Fibroblast of lung (primary cell): Measurements from ENCODE around the gene GRID1. TPM values are rescaled to one million over a fixed set of nuclear protein-coding genes. Genes with fewer than 3 reads are reported as not detected.

Source experiments
- DNase-seq, 2 donors: peaks; one replicate each; pipeline versions ENCODE4 v3.0.0 to v3.0.0-alpha.2; 2010; ENCODE audit warnings: low read depth in 2 of 2
- H2AFZ ChIP-seq: 2 replicates; pipeline ENCODE4 v1.5.1; 2012; ENCODE audit warnings: low read length, control low read depth, inconsistent platforms
- H3K27ac ChIP-seq: 2 replicates; pipeline ENCODE4 v1.5.1; 2011; ENCODE audit warnings: low read length, control low read depth; ENCODE audit not compliant: insufficient read depth
- H3K27me3 ChIP-seq: 2 replicates; pipeline ENCODE4 v1.5.1; 2011; ENCODE audit warnings: mild to moderate bottlenecking, low read length; ENCODE audit not compliant: control insufficient read depth, insufficient read depth
- H3K36me3 ChIP-seq: 2 replicates; pipeline ENCODE4 v1.5.1; 2011; ENCODE audit warnings: low read length; ENCODE audit not compliant: control insufficient read depth, insufficient read depth
- H3K4me1 ChIP-seq: 2 replicates; pipeline ENCODE4 v1.5.1; 2011; ENCODE audit warnings: low read length; ENCODE audit not compliant: control insufficient read depth, insufficient read depth; ENCODE audit errors: extremely low read depth
- H3K4me2 ChIP-seq: 2 replicates; pipeline ENCODE4 v1.5.1; 2011; ENCODE audit warnings: low read length, control low read depth; ENCODE audit not compliant: insufficient read depth; ENCODE audit errors: extremely low read depth
- H3K4me3 ChIP-seq, 4 experiments: fragments of 200-600 bp in 1 of 4; sonication (generic) in 1 of 4; replicated peaks in 1 of 4; 2 replicates each; pipeline ENCODE4 v1.5.1; 2011 to 2016; ENCODE audit warnings: low read length in 4 of 4, low read depth in 3 of 4, mild to moderate bottlenecking in 3 of 4, control low read depth in 2 of 4, inconsistent platforms in 1 of 4, mixed read lengths in 1 of 4; ENCODE audit not compliant: insufficient read depth in 1 of 4; ENCODE audit errors: control extremely low read depth in 1 of 4
- H3K79me2 ChIP-seq: 2 replicates; pipeline ENCODE4 v1.5.1; 2012; ENCODE audit warnings: mild to moderate bottlenecking, low read length, inconsistent platforms; ENCODE audit not compliant: control insufficient read depth, insufficient read depth
- H3K9ac ChIP-seq: 2 replicates; pipeline ENCODE4 v1.5.1; 2011; ENCODE audit warnings: mild to moderate bottlenecking, low read length, control low read depth; ENCODE audit not compliant: insufficient read depth
- H3K9me3 ChIP-seq: 2 replicates; pipeline ENCODE4 v1.5.1; 2012; ENCODE audit warnings: low read depth, low read length; ENCODE audit not compliant: control insufficient read depth, insufficient read depth
- H4K20me1 ChIP-seq: 2 replicates; pipeline ENCODE4 v1.5.1; 2011; ENCODE audit warnings: low read length; ENCODE audit not compliant: control insufficient read depth, insufficient read depth; ENCODE audit errors: extremely low read depth
- CTCF ChIP-seq, 2 donors: IDR thresholded peaks in 1 of 2; conservative IDR thresholded peaks in 1 of 2; 1 replicate in 1 of 2; 2 replicates in 1 of 2; pipeline ENCODE4 v1.5.1; 2011 to 2012; ENCODE audit warnings: low read length in 2 of 2, control low read depth in 1 of 2, inconsistent platforms in 1 of 2, low read depth in 1 of 2, mild to moderate bottlenecking in 1 of 2
- EZH2 ChIP-seq: IDR thresholded peaks from 2 replicates; pipeline ENCODE4 v1.5.1; 2012; ENCODE audit warnings: low read length, control low read depth, mild to moderate bottlenecking; ENCODE audit errors: missing control alignments
- polyA plus RNA-seq, 2 donors: library from polyadenylated mRNA; depleted of rRNA in 1 of 2; stranded (reverse) in 1 of 2; unstranded in 1 of 2; fragments of >200 nt; gene quantifications; 2 replicates each; pipeline ENCODE4 v1.2.1, GENCODE V29; 2011 to 2012; ENCODE audit warnings: missing spikeins in 1 of 2
- total RNA-seq: library from RNA; depleted of rRNA; stranded (reverse); fragments of >200 nt; gene quantifications from 2 replicates; pipeline ENCODE4 v1.2.1, GENCODE V29; 2014

Gene GRID1
- total and polyA plus RNA-seq, 2 donors (not counting 1 experiment from before 2014, with no cell fraction given): 0.03 to 0.33 TPM

GRCh38 chr10:86051586-86051985 is 315.0 kb downstream of the GRID1 start:
- Histone ChIP-seq H3K27ac (no peak overlapping the region), H3K79me2 (no peaks in the 10 kb centered on the region), H2AFZ (no peak overlapping the region), H3K36me3 (no peaks in the 10 kb centered on the region), H3K9me3 (no peaks in the 10 kb centered on the region), H4K20me1 (no peaks in the 10 kb centered on the region), H3K4me1 (no peaks in the 10 kb centered on the region), H3K27me3 (no peaks in the 10 kb centered on the region), H3K4me2 (no peak overlapping the region), H3K4me3 (no peak overlapping the region), H3K9ac (no peak overlapping the region)
- no peak for TF ChIP-seq CTCF (conservative IDR thresholded peaks at IDR 0.05 in 1 of 2, IDR thresholded peaks at IDR 0.05 in 1 of 2; ENCODE audit: low read depth in 1 of 2, low read length in 2 of 2)
- no peak for TF ChIP-seq EZH2
- DNase-seq: no peak

GRCh38 chr10:86049442-86049841 is 317.2 kb downstream of the GRID1 start:
- no peaks in the 10 kb centered on the region for H4K20me1 ChIP-seq
- no peak overlapping the region for H3K4me3 ChIP-seq
- TF ChIP-seq CTCF (conservative IDR thresholded peaks at IDR 0.05 in 1 of 2, IDR thresholded peaks at IDR 0.05 in 1 of 2; ENCODE audit: low read depth in 1 of 2, low read length in 2 of 2) (no peak), EZH2 (no peak)
- no peak overlapping the region for H3K27ac ChIP-seq
- H3K36me3 ChIP-seq: no peaks in the 10 kb centered on the region
- H3K9ac ChIP-seq: no peak overlapping the region
- no peak overlapping the region for H3K4me2 ChIP-seq
- no peak for DNase-seq
- H3K9me3 ChIP-seq: no peaks in the 10 kb centered on the region
- no peaks in the 10 kb centered on the region for H3K79me2 ChIP-seq
- no peaks in the 10 kb centered on the region for H3K4me1 ChIP-seq
- H2AFZ ChIP-seq: no peak overlapping the region
- no peaks in the 10 kb centered on the region for H3K27me3 ChIP-seq

GRCh38 chr10:86048973-86049372 is 317.6 kb downstream of the GRID1 start:
- H3K27me3 ChIP-seq: no peaks in the 10 kb centered on the region
- H2AFZ ChIP-seq: no peak overlapping the region
- H3K4me3 ChIP-seq: no peak overlapping the region
- no peaks in the 10 kb centered on the region for H3K4me1 ChIP-seq
- no peaks in the 10 kb centered on the region for H3K36me3 ChIP-seq
- no peak overlapping the region for H3K27ac ChIP-seq
- no peak overlapping the region for H3K4me2 ChIP-seq
- TF ChIP-seq CTCF (conservative IDR thresholded peaks at IDR 0.05 in 1 of 2, IDR thresholded peaks at IDR 0.05 in 1 of 2; ENCODE audit: low read depth in 1 of 2, low read length in 2 of 2): no peak
- TF ChIP-seq EZH2: no peak
- no peaks in the 10 kb centered on the region for H3K79me2 ChIP-seq
- DNase-seq: no peak
- H3K9me3 ChIP-seq: no peaks in the 10 kb centered on the region
- no peaks in the 10 kb centered on the region for H4K20me1 ChIP-seq
- H3K9ac ChIP-seq: no peak overlapping the region
